CD4-positive, alpha-beta T cell (primary cell): ENCODE data around the gene PRAMEF18. TPM values are rescaled to one million over a fixed set of nuclear protein-coding genes. Genes with fewer than 3 reads are reported as not detected.
"Not testable (repeated sequence)": the region's sequence is repeated elsewhere in the genome, so short reads cannot be mapped to it uniquely, and the experiment has no call there.

Experiments
- ATAC-seq: fragments of 200-7000 bp; cut with Tn5 transposase; one replicate; pipeline ENCODE4 v1.10.0; 2022; ENCODE audit warnings: mild to moderate bottlenecking; ENCODE audit not compliant: poor library complexity
- CTCF ChIA-PET: fragments of 350-600 bp; sonication (Branson Sonifier 250); formaldehyde crosslinking; loops from one replicate; lab custom pipeline; 2021; ENCODE audit warnings: antibody characterized with exemption, inconsistent platforms; lab: Charles Lee
- POLR2A ChIA-PET: fragments of 350-600 bp; sonication (Branson Sonifier 250); formaldehyde crosslinking; loops from one replicate; lab custom pipeline; 2021; ENCODE audit warnings: antibody characterized with exemption, inconsistent platforms; lab: Charles Lee
- DNase-seq, 14 experiments: peaks; one replicate each; pipeline ENCODE4 v3.0.0-alpha.2; 2013 to 2020; ENCODE audit warnings: mixed read lengths in 2 of 14
- H3K27ac ChIP-seq, 2 donors: one replicate each; pipeline versions ENCODE4 v1.5.1 to v1.7.0; 2013; ENCODE audit warnings: low read length in 2 of 2, low read depth in 1 of 2, mild to moderate bottlenecking in 1 of 2
- H3K27me3 ChIP-seq, 2 experiments: 1 replicate in 1 of 2; 2 replicates in 1 of 2; pipeline versions ENCODE4 v1.6.1 to v1.7.0; 2013; ENCODE audit warnings: low read length in 2 of 2, control low read depth in 1 of 2, mild to moderate bottlenecking in 1 of 2, moderate library complexity in 1 of 2; ENCODE audit not compliant: insufficient read depth in 2 of 2, control insufficient read depth in 1 of 2
- H3K36me3 ChIP-seq: one replicate; pipeline ENCODE4 v1.6.1; 2013; ENCODE audit warnings: low read length, control low read depth; ENCODE audit not compliant: insufficient read depth
- H3K4me1 ChIP-seq: one replicate; pipeline ENCODE4 v1.6.1; 2013; ENCODE audit warnings: low read length, control low read depth; ENCODE audit not compliant: insufficient read depth
- H3K4me3 ChIP-seq: one replicate; pipeline ENCODE4 v1.5.1; 2013; ENCODE audit warnings: mild to moderate bottlenecking, low read length, moderate library complexity
- H3K9me3 ChIP-seq, 2 experiments: 1 replicate in 1 of 2; 2 replicates in 1 of 2; pipeline versions ENCODE4 v1.6.1 to v1.7.0; 2013; ENCODE audit warnings: low read length in 2 of 2, mild to moderate bottlenecking in 2 of 2, control low read depth in 1 of 2, moderate library complexity in 1 of 2; ENCODE audit not compliant: control insufficient read depth in 1 of 2, insufficient read depth in 1 of 2
- H3K27ac Mint-ChIP-seq: one replicate; pipeline ENCODE4 v1.8.0; 2020; ENCODE audit warnings: mixed read lengths
- H3K27me3 Mint-ChIP-seq: one replicate; pipeline ENCODE4 v1.8.0; 2021; ENCODE audit warnings: mixed read lengths
- H3K36me3 Mint-ChIP-seq: one replicate; pipeline ENCODE4 v1.8.0; 2021; ENCODE audit warnings: low read depth, mixed read lengths
- H3K4me1 Mint-ChIP-seq: one replicate; pipeline ENCODE4 v1.8.0; 2021; ENCODE audit warnings: low read depth, mixed read lengths
- H3K4me3 Mint-ChIP-seq: one replicate; pipeline ENCODE4 v1.8.0; 2020; ENCODE audit warnings: mild to moderate bottlenecking, mixed read lengths
- H3K9me3 Mint-ChIP-seq: one replicate; pipeline ENCODE4 v1.8.0; 2020; ENCODE audit warnings: mixed read lengths
- intact Hi-C, 2 experiments: fragments of 100-400 bp; cut with DNase I in 1 of 2; cut with micrococcal nuclease in 1 of 2; formaldehyde crosslinking; loops; one replicate each; pipeline versions ENCODE4 v1.15.1 to v1.9.0; 2023 to 2025; cut with DNase I, micrococcal nuclease
- total RNA-seq, 174 experiments: library from RNA in 2 of 174; stranded (reverse) in 2 of 174; gene quantifications; one replicate each; pipeline ENCODE4 v1.2.3 and lab custom pipeline; 2021 to 2026

PRAMEF18 gene
- total RNA-seq, 2 experiments from 2014 or later: not detected

DNA sequence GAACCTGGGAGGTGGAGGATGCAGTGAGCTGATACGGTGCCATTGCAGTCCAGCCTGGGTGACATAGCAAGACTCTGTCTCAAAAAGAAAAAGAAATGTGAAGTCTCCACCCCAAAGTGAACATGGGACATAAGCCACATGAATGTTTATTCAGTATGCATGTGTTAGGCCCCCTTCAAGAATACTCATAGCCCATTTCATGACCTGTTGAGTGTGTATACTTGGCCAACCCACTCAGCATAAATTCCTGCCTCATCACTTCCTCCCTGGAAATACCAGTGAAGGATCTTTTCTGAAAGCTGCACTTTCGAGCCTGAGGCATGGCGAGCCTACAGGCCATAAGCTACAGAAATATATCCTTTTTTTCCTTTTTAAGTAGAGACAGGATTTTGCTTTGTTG is 6.8 kb downstream of the PRAMEF18 start:
- H3K36me3 Mint-ChIP-seq, H3K4me3 Mint-ChIP-seq, DNase-seq, H3K36me3 ChIP-seq, POLR2A ChIA-PET, H3K4me1 Mint-ChIP-seq, intact Hi-C loops, H3K27ac ChIP-seq, H3K9me3 Mint-ChIP-seq, ATAC-seq, H3K4me1 ChIP-seq, H3K27me3 ChIP-seq, H3K9me3 ChIP-seq, H3K27ac Mint-ChIP-seq, H3K4me3 ChIP-seq, H3K27me3 Mint-ChIP-seq, CTCF ChIA-PET: not testable (repeated sequence)

DNA sequence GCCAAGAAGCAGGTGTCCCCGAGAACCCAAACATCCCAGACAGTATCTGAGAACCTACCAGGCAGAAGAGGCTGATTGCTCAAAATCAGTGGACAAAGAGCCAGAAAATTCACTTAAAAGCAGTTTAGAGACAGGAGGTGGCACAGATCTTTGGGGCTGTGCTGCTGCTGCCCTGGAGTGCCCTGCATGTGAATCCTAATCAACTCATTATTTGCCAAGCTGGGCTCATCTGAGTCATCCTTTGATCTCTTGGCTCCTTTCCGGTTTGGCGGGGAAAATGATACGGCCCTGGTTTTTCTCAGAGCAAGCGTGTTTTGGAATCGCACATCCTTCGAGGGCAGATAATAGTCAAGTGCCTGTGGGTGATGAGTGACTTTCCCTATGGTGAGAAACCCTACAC is 9.3 kb downstream of the PRAMEF18 start:
- H3K27me3 Mint-ChIP-seq, H3K27ac ChIP-seq, H3K27me3 ChIP-seq, H3K27ac Mint-ChIP-seq, ATAC-seq, intact Hi-C loops, H3K4me3 ChIP-seq, H3K36me3 ChIP-seq, H3K36me3 Mint-ChIP-seq, DNase-seq, POLR2A ChIA-PET, H3K4me1 ChIP-seq, H3K4me3 Mint-ChIP-seq, H3K4me1 Mint-ChIP-seq, CTCF ChIA-PET, H3K9me3 ChIP-seq, H3K9me3 Mint-ChIP-seq: not testable (repeated sequence)

DNA sequence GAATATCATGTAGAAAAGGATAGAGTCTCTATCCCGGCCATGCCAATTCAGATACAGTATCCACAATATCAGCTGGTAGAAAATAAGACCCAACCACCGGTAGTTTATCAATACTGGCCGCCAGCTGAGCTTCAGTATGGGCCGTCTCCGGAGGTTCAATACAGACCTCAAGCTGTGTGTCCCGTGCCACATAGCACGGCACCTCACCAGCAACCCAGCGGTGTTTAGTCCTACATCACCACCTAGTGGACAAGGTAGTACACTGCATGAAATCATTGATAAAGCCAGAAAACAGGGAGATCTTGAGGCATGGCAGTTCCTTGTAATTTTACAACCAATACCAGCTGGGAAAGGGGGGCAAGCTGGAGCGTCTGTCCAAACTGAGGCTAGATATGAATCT is 17.2 kb downstream of the PRAMEF18 start:
- ATAC-seq, POLR2A ChIA-PET, H3K9me3 ChIP-seq, H3K9me3 Mint-ChIP-seq, H3K27me3 Mint-ChIP-seq, H3K27ac Mint-ChIP-seq, DNase-seq, CTCF ChIA-PET, H3K4me3 Mint-ChIP-seq, H3K27ac ChIP-seq, intact Hi-C loops, H3K4me1 Mint-ChIP-seq, H3K36me3 ChIP-seq, H3K4me1 ChIP-seq, H3K4me3 ChIP-seq, H3K36me3 Mint-ChIP-seq, H3K27me3 ChIP-seq: not testable (repeated sequence)

DNA sequence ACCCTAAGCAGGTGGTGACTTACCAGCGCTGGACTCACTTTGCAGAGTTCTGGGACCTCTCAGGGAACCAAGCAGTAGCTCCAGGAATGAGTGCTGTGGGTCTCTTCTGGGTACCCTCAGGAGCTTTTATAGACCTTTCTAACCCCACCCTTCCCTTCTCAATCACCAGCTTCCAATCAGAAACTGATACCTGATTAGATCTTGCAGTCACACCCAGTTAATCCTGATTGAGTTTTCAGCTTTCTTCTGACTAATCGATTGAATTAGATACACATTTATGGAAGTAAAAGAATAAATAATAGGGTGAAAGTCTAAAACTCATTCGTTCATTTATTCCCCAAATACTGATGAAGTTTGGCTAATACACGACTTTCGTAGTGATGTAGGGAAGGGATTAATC is 24.6 kb downstream of the PRAMEF18 start, which contains the start of gene PRAMEF13:
PRAMEF13 (minus strand) TSS at position 101 of the 400 bp plus-strand sequence. CDS start 1,820 bp downstream, outside the sequence.
- H3K27me3 ChIP-seq, ATAC-seq, intact Hi-C loops, CTCF ChIA-PET, H3K4me1 ChIP-seq, H3K4me3 Mint-ChIP-seq, H3K4me3 ChIP-seq, POLR2A ChIA-PET, H3K36me3 ChIP-seq, H3K9me3 ChIP-seq, H3K4me1 Mint-ChIP-seq, H3K27ac Mint-ChIP-seq, H3K27me3 Mint-ChIP-seq, DNase-seq, H3K36me3 Mint-ChIP-seq, H3K9me3 Mint-ChIP-seq, H3K27ac ChIP-seq: not testable (repeated sequence)

Other genes starting within 250 kb of the PRAMEF18 start
- not detected for gene PRAMEF27, start 169.6 kb downstream of the PRAMEF18 start, total RNA-seq
- not detected for gene HNRNPCL3, start 165.4 kb downstream of the PRAMEF18 start, total RNA-seq
- not detected for gene PRAMEF25, start 155.4 kb downstream of the PRAMEF18 start, total RNA-seq
- not detected for gene HNRNPCL2, start 109.3 kb downstream of the PRAMEF18 start, total RNA-seq
- gene PRAMEF26, start 70.1 kb downstream of the PRAMEF18 start, total RNA-seq: not detected
- gene HNRNPCL4, start 60.5 kb downstream of the PRAMEF18 start, total RNA-seq: not detected
- gene PRAMEF9, start 54.3 kb downstream of the PRAMEF18 start, total RNA-seq: not detected
- gene PRAMEF13, start 24.7 kb downstream of the PRAMEF18 start, total RNA-seq: not detected
- gene PRAMEF5, start 28.0 kb upstream of the PRAMEF18 start, total RNA-seq: not detected
- not detected for gene PRAMEF8, start 59.0 kb upstream of the PRAMEF18 start, total RNA-seq
- not detected for gene PRAMEF33, start 77.4 kb upstream of the PRAMEF18 start, total RNA-seq
- gene PRAMEF15, start 89.4 kb upstream of the PRAMEF18 start, total RNA-seq: not detected
- gene PRAMEF14, start 121.0 kb upstream of the PRAMEF18 start, total RNA-seq: not detected
- not detected for gene PRAMEF19, start 145.8 kb upstream of the PRAMEF18 start, total RNA-seq
- gene PRAMEF17, start 163.5 kb upstream of the PRAMEF18 start, total RNA-seq: not detected
- not detected for gene PRAMEF20, start 184.3 kb upstream of the PRAMEF18 start, total RNA-seq